Measurements from ENCODE around the gene NOL6.
A peak's percentile ranks its signal among the peaks of the same experiment; 100 is the strongest.

NOL6 gene

DNA sequence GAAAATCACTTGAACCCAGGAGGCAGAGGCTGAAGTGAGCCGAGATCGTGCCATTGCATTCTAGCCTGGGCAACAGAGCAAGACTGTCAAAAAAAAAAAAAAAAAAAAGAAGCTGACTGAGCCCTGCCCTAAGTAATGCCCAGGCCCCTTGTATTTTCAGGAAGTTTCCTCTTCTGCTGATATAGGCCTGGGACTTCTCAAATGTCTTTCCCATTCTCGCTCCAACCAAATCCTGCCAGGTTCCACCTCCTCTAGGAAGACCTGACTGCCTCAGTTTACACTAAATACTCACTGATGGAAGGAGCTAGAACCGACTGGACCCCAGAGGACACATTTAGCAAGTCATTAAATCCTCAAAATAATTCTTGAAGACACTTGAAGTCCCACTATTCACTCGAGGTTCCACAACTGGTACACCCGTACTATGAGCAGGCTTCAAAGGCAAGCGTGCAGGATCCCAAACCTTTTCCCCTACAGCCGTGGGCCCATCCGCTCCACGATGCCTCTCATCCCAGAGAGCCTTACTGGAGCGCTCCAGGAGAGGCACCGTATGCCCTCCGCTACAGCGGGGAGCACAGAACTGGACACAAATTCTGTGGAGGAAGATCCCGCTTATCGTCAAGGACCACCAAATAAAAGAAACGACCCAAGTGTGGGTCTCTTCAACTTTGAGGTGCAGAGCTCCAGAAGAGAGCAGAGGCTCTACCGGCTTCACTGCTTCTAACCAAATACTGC, 676 bp downstream of the NOL6 start:
- peak overlapping the region; percentile 70 for H3K27ac ChIP-seq
- TF ChIP-seq ZFX (IDR thresholded peaks at IDR 0.05), result no peak
- TF ChIP-seq, protein P1, sequence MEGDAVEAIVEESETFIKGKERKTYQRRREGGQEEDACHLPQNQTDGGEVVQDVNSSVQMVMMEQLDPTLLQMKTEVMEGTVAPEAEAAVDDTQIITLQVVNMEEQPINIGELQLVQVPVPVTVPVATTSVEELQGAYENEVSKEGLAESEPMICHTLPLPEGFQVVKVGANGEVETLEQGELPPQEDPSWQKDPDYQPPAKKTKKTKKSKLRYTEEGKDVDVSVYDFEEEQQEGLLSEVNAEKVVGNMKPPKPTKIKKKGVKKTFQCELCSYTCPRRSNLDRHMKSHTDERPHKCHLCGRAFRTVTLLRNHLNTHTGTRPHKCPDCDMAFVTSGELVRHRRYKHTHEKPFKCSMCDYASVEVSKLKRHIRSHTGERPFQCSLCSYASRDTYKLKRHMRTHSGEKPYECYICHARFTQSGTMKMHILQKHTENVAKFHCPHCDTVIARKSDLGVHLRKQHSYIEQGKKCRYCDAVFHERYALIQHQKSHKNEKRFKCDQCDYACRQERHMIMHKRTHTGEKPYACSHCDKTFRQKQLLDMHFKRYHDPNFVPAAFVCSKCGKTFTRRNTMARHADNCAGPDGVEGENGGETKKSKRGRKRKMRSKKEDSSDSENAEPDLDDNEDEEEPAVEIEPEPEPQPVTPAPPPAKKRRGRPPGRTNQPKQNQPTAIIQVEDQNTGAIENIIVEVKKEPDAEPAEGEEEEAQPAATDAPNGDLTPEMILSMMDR (conservative IDR thresholded peaks at IDR 0.05), result no peak

DNA sequence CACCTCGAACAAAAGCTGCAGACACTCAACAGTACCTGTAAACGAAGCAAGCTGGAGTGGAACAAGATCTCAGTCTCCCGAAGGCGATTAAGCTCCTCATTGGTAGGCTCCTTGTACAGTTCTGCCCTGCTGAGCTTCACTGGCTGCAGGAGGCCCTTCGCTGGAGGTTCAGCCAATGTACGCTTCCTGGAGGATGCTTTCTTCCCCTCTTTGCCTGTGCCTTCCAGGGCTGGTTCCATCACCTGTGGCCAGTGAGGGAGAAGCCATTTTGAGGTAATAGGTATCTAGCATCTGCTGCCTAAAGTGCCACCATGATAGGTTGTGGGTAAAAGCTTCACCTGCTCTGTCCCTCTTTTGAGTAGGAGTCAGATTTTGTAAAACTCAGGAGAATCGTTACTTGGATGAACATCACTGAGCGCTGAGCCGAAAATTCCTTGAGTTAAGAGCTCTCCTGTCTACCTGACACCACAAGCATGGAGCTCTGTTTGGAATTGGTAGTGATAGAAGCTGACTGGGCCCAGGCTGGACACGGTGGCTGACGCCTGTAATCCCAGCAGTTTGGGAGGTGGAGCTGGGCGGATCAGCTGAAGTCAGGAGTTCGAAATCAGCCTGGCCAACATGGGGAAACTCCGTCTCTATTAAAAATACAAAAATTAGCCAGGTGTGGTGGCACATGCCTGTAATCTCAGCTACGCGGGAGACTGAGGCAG, 1.4 kb downstream of the NOL6 start:
- TF ChIP-seq, protein P1 (conservative IDR thresholded peaks at IDR 0.05), result no peak
- no peak for TF ChIP-seq ZFX (IDR thresholded peaks at IDR 0.05)
- peak overlapping the region; percentile 70 for H3K27ac ChIP-seq

DNA sequence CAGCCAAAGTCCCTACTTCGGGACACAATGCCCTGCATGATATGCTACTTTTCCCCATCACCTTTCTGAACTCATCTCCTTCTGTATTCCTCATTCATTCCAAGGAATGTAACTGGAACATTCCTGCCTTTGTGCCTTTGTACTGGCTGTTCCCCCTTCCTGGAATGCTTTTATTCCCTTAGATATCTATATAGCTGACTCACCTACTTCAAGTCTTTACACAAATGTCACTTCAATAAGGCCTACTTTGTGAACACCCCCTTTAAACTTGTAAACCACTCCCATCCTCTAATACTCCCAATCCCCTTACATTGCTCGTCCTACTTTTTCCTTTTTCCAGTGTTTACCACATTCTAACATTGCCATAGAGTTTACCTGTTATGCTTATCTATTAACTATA, 2.4 kb downstream of the NOL6 start:
- no peak overlapping the region for H3K27ac ChIP-seq
- TF ChIP-seq, protein P1 (conservative IDR thresholded peaks at IDR 0.05), result no peak
- no peak for TF ChIP-seq ZFX (IDR thresholded peaks at IDR 0.05)

DNA sequence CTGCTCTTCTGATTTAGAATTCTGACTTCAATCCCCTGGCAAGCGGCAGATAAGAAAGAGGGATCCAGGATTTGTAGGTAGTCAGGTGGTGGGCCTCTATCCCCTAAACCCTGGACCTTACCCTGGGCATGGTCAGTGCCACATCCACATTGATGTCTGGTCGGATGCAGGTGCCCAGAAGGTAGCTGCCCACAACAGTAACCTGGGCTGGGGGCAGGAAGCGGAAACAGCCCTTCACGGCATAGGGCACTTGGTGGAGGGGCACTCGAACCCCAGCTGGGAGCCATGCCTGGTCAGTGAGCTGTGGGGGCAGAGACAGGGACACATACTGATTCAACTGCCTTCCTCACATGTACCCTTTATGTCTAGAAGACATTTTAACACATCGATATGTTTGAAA, 3.8 kb downstream of the NOL6 start:
- TF ChIP-seq, protein P1 (conservative IDR thresholded peaks at IDR 0.05), result no peak
- TF ChIP-seq ZFX (IDR thresholded peaks at IDR 0.05), result no peak

DNA sequence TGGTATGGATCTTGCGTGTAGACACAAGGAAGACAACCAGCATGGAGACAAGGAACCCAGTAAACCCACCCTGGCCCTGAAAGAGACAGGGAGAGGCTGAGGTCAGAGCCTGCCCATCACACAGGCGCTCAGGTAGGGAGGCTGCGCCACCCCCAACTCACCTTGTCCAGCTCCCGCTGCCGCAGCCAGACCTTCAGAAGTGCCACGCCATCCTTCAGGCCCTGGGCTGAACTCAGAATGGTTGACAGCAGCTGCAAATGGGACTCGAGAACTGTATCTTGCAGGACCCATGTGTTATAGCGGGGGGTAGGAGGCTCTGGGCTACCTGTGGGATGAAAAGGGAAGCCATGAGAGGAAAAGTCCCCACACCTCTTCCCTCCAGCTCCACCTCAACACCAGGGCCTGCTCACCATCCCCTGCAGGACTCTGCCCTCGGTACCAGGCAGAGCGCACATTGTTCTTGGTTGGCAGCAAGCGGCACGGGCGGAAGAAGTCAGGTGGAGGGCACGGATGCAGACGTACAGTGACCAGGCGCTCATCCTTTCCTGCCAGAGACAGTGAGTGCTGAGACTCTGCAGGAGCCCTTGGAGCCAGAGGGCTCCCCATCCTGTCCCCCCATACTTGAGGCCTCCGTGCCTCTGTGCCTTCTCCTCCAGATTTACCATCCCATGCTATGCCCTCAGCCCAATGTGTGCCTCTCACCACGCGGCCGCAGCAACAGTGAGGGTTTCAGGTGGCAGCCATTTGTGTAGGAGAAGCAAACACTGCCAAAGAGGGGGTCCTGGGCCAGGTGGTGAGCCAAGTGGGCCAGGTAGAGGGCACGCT, 4.7 kb downstream of the NOL6 start:
- no peak overlapping the region for H3K27ac ChIP-seq
- TF ChIP-seq, protein P1 (conservative IDR thresholded peaks at IDR 0.05), result no peak
- TF ChIP-seq ZFX (IDR thresholded peaks at IDR 0.05), result no peak

More for the DNA sequence above, 3.8 kb downstream of the NOL6 start:
- no peak overlapping the region for H3K27ac ChIP-seq

DNA sequence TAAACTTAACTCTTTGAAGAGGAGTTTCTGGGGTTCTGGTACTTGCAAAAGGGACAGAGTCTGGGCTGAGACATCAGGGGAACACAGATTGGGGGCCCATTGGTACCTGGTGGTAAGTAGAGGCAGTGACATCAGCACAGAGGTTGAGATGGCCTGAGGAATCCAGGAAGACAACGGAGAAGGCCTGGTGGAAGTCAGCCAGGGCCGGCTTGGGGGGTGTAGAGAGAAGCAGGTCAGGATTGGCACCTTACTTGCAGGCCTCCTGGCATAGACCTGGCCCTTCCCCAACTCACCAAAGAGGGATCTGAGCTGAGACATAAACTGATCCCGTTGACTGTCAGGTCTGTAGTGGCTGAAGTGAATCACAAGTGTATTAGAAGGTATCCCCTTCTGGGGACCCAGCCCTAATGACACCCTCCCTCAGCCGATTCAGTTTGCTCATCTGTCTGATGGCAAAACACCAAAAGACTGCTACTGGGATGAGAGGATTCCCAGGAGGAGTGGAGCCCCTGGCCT, 5.5 kb downstream of the NOL6 start:
- no peak for TF ChIP-seq ZFX (IDR thresholded peaks at IDR 0.05)
- TF ChIP-seq, protein P1 (conservative IDR thresholded peaks at IDR 0.05), result no peak
- H3K27ac ChIP-seq, result no peak overlapping the region
